ENCODE data around the gene SMAD9. TPM values are rescaled to one million over a fixed set of nuclear protein-coding genes. Genes with fewer than 3 reads are reported as not detected.

The SMAD9 gene
- total and polyA plus RNA-seq, 7 experiments from 2014 or later: 0.02 to 0.05 TPM; not detected in 5

DNA sequence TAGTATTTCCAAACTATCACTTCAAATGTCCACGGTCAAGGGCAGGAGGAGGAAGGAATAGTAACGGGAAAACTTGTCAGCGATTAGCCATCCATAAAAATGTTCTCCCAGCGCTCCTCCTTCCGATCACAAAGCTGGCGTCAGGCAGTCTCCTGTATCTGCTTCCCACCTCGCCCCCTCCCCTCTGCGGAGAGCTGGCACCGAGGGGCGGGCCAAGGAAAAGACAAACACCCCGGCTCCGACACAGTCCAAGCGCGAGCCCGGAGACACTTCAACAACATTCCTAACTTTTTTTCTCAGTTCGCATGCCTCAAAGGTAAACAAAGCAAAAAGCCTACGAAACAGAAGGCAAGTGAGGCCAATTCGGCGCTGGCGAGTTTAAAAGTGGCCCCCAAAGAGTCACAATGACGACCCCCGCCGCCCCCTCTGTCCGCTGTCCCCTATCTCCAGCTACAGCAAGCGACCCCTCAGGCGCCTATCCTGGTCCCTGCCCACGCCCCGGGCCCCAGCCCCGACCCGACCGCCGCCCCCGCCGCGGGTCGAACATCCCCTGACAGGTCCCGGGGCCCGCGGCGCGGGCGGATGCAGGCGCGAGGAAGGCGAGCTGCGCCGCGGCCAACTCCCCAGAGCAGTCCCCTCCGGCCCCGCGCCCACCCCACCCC is 736 bp downstream of the SMAD9 start:
- H3K27me3 ChIP-seq (ENCODE audit: control insufficient read depth in 2 of 2, insufficient read depth in 2 of 2, low read length in 2 of 2): peaks cover 3 to 6% of the 10 kb centered on the region in 2 donors
- Mint-ChIP-seq H3K27ac (no peak overlapping the region), H3K9me3 (no peaks in the 10 kb centered on the region), H3K4me1 (peaks cover 0 to 17% (median 8%) of the 10 kb centered on the region in 7 donors), H3K36me3 (no peaks in the 10 kb centered on the region), H3K27me3 (peaks cover 67 to 81% (median 69%) of the 10 kb centered on the region in 5 donors), H3K4me3 (peak overlapping the region; percentile 15 to 72 (median 40))
- H3K9me3 ChIP-seq (ENCODE audit: control insufficient read depth in 2 of 3, low read length in 3 of 3): no peaks in the 10 kb centered on the region
- DNase-seq (peak in 1 of 9 donors; percentile 28), ATAC-seq (peak; percentile 20)
- POLR2A ChIA-PET: no interaction called here
- intact Hi-C loops (cut with micrococcal nuclease): no loop called here
- no peak overlapping the region for H3K4me3 ChIP-seq (ENCODE audit: low read length)
- no peak overlapping the region for H3K27ac ChIP-seq (ENCODE audit: low read depth, low read length)
- H3K4me1 ChIP-seq (ENCODE audit: control insufficient read depth in 2 of 2, insufficient read depth in 2 of 2, low read length in 2 of 2): peaks cover 0 to 3% of the 10 kb centered on the region in 2 donors
- CTCF ChIA-PET: no interaction called here
- no peaks in the 10 kb centered on the region for H3K36me3 ChIP-seq (ENCODE audit: control insufficient read depth in 2 of 3, insufficient read depth in 3 of 3, low read length in 3 of 3)

- Histone ChIP-seq H3K27ac (ENCODE audit: low read depth, low read length) (no peak overlapping the region), H3K27me3 (ENCODE audit: control insufficient read depth in 2 of 2, insufficient read depth in 2 of 2, low read length in 2 of 2) (peaks cover 3 to 6% of the 10 kb centered on the region in 2 donors), H3K4me3 (ENCODE audit: low read length) (no peak overlapping the region), H3K36me3 (ENCODE audit: control insufficient read depth in 2 of 3, insufficient read depth in 3 of 3, low read length in 3 of 3) (no peaks in the 10 kb centered on the region), H3K4me1 (ENCODE audit: control insufficient read depth in 2 of 2, insufficient read depth in 2 of 2, low read length in 2 of 2) (peaks cover 0 to 3% of the 10 kb centered on the region in 2 donors), H3K9me3 (ENCODE audit: control insufficient read depth in 2 of 3, low read length in 3 of 3) (no peaks in the 10 kb centered on the region)
- Mint-ChIP-seq H3K9me3 (no peaks in the 10 kb centered on the region), H3K27me3 (peaks cover 71 to 80% (median 74%) of the 10 kb centered on the region in 5 donors), H3K36me3 (no peaks in the 10 kb centered on the region), H3K4me3 (peak overlapping the region in 9 of 10 donors; percentile 30 to 72 (median 42)), H3K27ac (no peak overlapping the region), H3K4me1 (peaks cover 0 to 17% (median 8%) of the 10 kb centered on the region in 7 donors)
- no peak for ATAC-seq
- POLR2A ChIA-PET: no interaction called here
- intact Hi-C loops (cut with micrococcal nuclease): no loop called here
- CTCF ChIA-PET: no interaction called here
- no peak for DNase-seq
Observed at GRCh38 chr13:36918246-36919131, 1.5 kb downstream of the SMAD9 start.

GRCh38 chr13:36917311-36917710 is 2.7 kb downstream of the SMAD9 start:
- Mint-ChIP-seq H3K27me3 (peaks cover 64 to 74% (median 71%) of the 10 kb centered on the region in 5 donors), H3K36me3 (no peaks in the 10 kb centered on the region), H3K4me1 (peaks cover 0 to 17% (median 8%) of the 10 kb centered on the region in 7 donors), H3K9me3 (no peaks in the 10 kb centered on the region), H3K27ac (no peak overlapping the region), H3K4me3 (no peak overlapping the region)
- intact Hi-C loops (cut with micrococcal nuclease): no loop called here
- DNase-seq: no peak
- Histone ChIP-seq H3K36me3 (ENCODE audit: control insufficient read depth in 2 of 3, insufficient read depth in 3 of 3, low read length in 3 of 3) (no peaks in the 10 kb centered on the region), H3K27me3 (ENCODE audit: control insufficient read depth in 2 of 2, insufficient read depth in 2 of 2, low read length in 2 of 2) (peaks cover 3 to 6% of the 10 kb centered on the region in 2 donors), H3K9me3 (ENCODE audit: control insufficient read depth in 2 of 3, low read length in 3 of 3) (no peaks in the 10 kb centered on the region), H3K4me1 (ENCODE audit: control insufficient read depth in 2 of 2, insufficient read depth in 2 of 2, low read length in 2 of 2) (peaks cover 0 to 3% of the 10 kb centered on the region in 2 donors), H3K27ac (ENCODE audit: low read depth, low read length) (no peak overlapping the region), H3K4me3 (ENCODE audit: low read length) (no peak overlapping the region)
- CTCF ChIA-PET: no interaction called here
- no peak for ATAC-seq
- POLR2A ChIA-PET: no interaction called here

GRCh38 chr13:36915896-36916640 is 4.0 kb downstream of the SMAD9 start:
- Mint-ChIP-seq H3K4me1 (peaks cover 0 to 16% (median 8%) of the 10 kb centered on the region in 7 donors), H3K36me3 (no peaks in the 10 kb centered on the region), H3K27me3 (peaks cover 57 to 63% (median 63%) of the 10 kb centered on the region in 5 donors), H3K27ac (no peak overlapping the region), H3K9me3 (no peaks in the 10 kb centered on the region), H3K4me3 (no peak overlapping the region)
- ChIA-PET POLR2A (no interaction called here), CTCF (no interaction called here)
- H3K27ac ChIP-seq (ENCODE audit: low read depth, low read length): no peak overlapping the region
- no peaks in the 10 kb centered on the region for H3K36me3 ChIP-seq (ENCODE audit: control insufficient read depth in 2 of 3, insufficient read depth in 3 of 3, low read length in 3 of 3)
- no peak overlapping the region for H3K4me3 ChIP-seq (ENCODE audit: low read length)
- ATAC-seq: no peak
- DNase-seq: no peak
- H3K27me3 ChIP-seq (ENCODE audit: control insufficient read depth in 2 of 2, insufficient read depth in 2 of 2, low read length in 2 of 2): peaks cover 3 to 6% of the 10 kb centered on the region in 2 donors
- peaks cover 0 to 3% of the 10 kb centered on the region in 2 donors for H3K4me1 ChIP-seq (ENCODE audit: control insufficient read depth in 2 of 2, insufficient read depth in 2 of 2, low read length in 2 of 2)
- no peaks in the 10 kb centered on the region for H3K9me3 ChIP-seq (ENCODE audit: control insufficient read depth in 2 of 3, low read length in 3 of 3)
- intact Hi-C loops (cut with micrococcal nuclease): no loop called here

DNA sequence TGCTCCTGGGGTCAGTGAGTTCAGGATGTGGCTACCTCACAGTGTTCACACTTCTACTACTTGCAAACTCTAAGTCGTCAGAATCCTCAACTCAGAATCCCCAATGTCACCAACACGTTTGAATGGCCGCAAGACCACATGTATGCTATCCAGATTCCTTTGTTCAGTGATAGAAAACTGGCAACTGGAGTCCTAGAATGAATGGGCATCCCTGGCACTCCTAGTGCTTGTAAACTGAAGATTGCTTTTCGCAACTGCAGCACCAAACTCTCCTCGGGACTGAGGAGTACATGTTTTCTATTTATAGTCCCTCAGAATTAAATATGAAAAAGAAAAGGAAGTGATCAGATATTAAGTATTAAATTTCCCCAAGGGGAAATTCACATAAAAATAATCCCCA is 4.9 kb downstream of the SMAD9 start:
- no peak for DNase-seq
- Histone ChIP-seq H3K9me3 (ENCODE audit: control insufficient read depth in 2 of 3, low read length in 3 of 3) (no peaks in the 10 kb centered on the region), H3K27me3 (ENCODE audit: control insufficient read depth in 2 of 2, insufficient read depth in 2 of 2, low read length in 2 of 2) (peaks cover 0 to 6% of the 10 kb centered on the region in 2 donors), H3K36me3 (ENCODE audit: control insufficient read depth in 2 of 3, insufficient read depth in 3 of 3, low read length in 3 of 3) (no peaks in the 10 kb centered on the region), H3K4me3 (ENCODE audit: low read length) (no peak overlapping the region), H3K4me1 (ENCODE audit: control insufficient read depth in 2 of 2, insufficient read depth in 2 of 2, low read length in 2 of 2) (peaks cover 0 to 3% of the 10 kb centered on the region in 2 donors), H3K27ac (ENCODE audit: low read depth, low read length) (no peak overlapping the region)
- POLR2A ChIA-PET: no interaction called here
- H3K4me1 Mint-ChIP-seq: peaks cover 0 to 8% (median 6%) of the 10 kb centered on the region in 7 donors
- intact Hi-C loops (cut with micrococcal nuclease): no loop called here
- no peak overlapping the region for H3K4me3 Mint-ChIP-seq
- CTCF ChIA-PET: no interaction called here
- no peak for ATAC-seq
- no peak overlapping the region for H3K27ac Mint-ChIP-seq
- no peaks in the 10 kb centered on the region for H3K9me3 Mint-ChIP-seq
- H3K27me3 Mint-ChIP-seq: peaks cover 55 to 62% (median 56%) of the 10 kb centered on the region in 5 donors
- no peaks in the 10 kb centered on the region for H3K36me3 Mint-ChIP-seq

DNA sequence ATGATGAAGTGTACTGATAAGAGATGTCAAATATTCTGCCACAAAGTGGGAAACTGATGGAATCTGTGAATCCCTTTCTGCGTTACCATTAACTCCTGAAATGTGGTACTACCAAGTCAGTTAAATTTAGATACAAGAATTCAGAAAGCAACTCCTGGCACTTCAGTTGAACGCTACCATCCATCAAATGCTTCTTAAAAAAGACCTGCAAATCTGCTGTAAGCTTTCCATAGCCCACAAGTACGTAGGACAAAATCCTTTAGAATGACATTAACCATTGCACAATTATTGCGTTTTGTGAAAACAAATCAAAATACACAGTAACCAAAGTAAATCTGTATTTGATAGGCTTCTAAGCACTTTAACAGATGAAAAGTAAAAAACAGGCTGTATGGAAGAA is 5.4 kb downstream of the SMAD9 start:
- no peaks in the 10 kb centered on the region for H3K9me3 Mint-ChIP-seq
- Histone ChIP-seq H3K27me3 (ENCODE audit: control insufficient read depth in 2 of 2, insufficient read depth in 2 of 2, low read length in 2 of 2) (peaks cover 0 to 6% of the 10 kb centered on the region in 2 donors), H3K4me1 (ENCODE audit: control insufficient read depth in 2 of 2, insufficient read depth in 2 of 2, low read length in 2 of 2) (peaks cover 0 to 3% of the 10 kb centered on the region in 2 donors), H3K27ac (ENCODE audit: low read depth, low read length) (no peak overlapping the region), H3K4me3 (ENCODE audit: low read length) (no peak overlapping the region), H3K36me3 (ENCODE audit: control insufficient read depth in 2 of 3, insufficient read depth in 3 of 3, low read length in 3 of 3) (no peaks in the 10 kb centered on the region), H3K9me3 (ENCODE audit: control insufficient read depth in 2 of 3, low read length in 3 of 3) (no peaks in the 10 kb centered on the region)
- peaks cover 0 to 8% (median 6%) of the 10 kb centered on the region in 7 donors for H3K4me1 Mint-ChIP-seq
- CTCF ChIA-PET: no interaction called here
- POLR2A ChIA-PET: no interaction called here
- DNase-seq (no peak), ATAC-seq (no peak)
- peaks cover 54 to 62% (median 55%) of the 10 kb centered on the region in 5 donors for H3K27me3 Mint-ChIP-seq
- H3K36me3 Mint-ChIP-seq: no peaks in the 10 kb centered on the region
- H3K4me3 Mint-ChIP-seq: no peak overlapping the region
- intact Hi-C loops (cut with micrococcal nuclease): no loop called here
- H3K27ac Mint-ChIP-seq: no peak overlapping the region

Measured in naive thymus-derived CD4-positive, alpha-beta T cell (primary cell).